ENCODE data around the gene LMNTD2. TPM values are rescaled to one million over a fixed set of nuclear protein-coding genes. Genes with fewer than 3 reads are reported as not detected.
A peak's percentile ranks its signal among the peaks of the same experiment; 100 is the strongest.

Gene LMNTD2
- total RNA-seq, 1 donor from 2014 or later, result 8.8 TPM

DNA sequence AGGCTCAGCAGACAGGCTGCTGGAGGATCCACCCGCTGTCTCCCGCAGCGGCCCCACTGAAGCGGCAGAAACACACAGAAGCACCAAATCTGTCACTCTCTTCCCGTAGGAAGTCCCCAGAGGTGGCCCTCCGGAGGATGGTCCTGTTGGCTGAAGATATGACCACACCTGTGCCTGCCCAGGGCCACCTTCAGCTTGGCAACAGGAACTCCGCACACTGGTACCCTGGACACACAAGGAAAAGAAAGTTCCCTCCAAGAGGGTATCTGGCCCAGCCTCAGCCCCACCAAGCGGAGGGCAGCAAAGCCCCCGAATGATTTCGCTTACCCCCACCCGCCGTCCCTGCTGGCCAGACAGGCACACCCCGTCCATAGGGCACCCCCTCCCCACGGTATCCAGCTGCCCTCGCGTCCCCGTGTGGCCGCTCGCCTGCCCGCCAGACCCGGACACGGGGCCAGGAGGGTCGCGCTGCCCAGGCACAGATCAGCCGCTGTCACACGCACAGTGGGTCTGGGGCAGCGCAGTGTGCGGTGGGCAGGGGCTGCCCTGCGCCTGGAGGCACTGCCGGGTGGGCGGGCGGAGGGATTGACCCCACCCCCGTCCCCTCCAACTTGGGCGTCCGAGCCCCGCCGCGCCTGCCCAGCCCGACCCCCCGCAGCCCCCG lies 7.2 kb upstream of the LMNTD2 start:
- no peak for DNase-seq (ENCODE audit: low spot score)

DNA sequence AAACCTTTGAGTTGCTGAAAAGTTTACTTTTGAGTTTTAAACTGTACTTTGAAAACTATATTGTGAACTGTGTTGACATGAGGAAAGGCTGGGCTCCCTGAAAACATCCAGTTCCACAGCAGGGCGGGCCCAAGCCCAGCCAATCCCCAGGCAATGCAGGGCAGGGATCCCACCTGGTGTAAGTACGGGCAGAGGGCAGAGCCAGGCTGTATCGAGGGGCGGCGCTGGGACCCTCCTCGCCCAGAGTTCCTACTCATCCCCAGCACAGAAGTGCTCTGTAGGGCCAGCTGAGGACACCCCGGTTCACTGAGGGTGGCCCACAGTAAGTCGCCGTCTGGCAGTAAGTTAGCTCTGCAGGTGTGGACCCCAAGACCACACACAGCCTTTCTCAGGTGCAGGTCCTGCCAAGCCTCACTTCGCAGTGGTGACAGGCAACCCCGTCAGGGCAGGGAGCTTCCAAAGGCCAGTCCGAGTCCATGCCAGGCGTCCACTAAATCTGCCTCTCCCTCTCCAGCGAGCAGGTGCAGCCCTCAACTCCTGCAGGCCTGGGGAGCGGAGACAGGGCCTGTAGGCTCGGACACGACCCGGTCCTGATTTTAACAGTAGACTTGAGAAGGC lies 6.6 kb upstream of the LMNTD2 start:
- DNase-seq (ENCODE audit: low spot score), result no peak

DNA sequence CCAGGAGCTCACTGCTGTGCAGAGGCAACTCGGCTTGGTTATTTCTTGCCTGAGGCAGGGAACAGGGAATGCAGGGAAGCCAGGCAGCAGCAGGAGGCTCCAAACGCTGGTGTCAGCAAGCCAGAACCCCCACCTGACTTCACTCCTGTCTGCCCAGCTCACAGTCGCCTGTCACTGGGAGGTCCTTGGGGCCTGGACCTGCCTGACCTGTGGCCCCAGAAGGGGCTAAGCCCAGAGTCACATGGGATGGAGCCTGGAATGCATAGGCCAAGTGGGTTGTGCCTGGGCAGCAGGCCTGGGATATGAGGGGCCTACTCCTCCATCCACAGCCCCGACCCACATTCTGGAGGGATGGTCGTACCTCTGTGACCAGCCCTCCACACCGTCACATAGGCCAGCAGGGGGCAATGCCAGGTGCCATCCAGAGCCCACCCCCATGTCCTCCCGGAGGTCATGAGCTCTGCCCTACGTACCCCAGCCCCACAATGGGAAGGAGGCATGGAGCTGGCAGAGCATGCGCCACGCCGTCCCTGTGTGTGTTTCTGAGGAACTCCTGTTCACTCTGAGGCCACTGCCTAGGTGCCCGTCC lies 5.5 kb upstream of the LMNTD2 start:
- DNase-seq (ENCODE audit: low spot score), result peak; percentile 43

DNA sequence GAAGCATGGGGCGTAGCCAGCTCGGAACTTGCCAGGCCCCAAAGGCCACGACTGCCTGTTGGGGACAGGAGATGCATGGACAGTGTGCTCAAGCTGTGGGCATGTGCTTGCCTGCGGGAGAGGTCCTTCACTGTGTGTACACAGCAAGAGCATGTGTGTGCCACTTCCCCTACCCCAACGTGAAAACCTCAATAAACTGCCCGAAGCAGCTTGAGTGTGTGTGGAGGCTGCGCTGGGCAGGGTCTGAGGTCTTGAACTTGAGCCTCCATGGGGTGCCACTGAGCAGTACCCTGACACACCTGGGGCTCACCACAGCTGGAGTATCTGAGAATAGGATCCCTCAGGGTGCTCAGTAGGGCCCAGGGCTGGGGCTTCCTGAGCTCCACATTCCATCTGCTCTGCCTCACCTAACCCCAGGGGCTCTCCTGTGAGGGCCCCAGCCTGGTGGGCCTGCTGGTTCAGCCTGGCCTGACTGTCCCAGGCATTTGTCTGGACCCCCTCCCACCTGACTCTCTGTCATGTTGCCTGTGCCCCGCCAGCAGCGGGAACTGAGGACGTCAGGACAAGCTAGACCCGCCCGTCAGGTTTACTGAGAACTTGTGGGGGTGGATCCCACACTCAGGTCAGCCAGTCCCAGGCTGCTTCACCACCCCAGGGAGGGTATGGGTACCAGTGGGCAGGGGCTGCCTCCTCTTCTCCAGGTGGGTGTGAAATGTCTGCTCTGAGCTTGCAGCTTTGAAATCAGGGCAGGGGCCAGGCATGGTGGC lies 3.5 kb upstream of the LMNTD2 start:
- peak; percentile 69 for DNase-seq (ENCODE audit: low spot score)

DNA sequence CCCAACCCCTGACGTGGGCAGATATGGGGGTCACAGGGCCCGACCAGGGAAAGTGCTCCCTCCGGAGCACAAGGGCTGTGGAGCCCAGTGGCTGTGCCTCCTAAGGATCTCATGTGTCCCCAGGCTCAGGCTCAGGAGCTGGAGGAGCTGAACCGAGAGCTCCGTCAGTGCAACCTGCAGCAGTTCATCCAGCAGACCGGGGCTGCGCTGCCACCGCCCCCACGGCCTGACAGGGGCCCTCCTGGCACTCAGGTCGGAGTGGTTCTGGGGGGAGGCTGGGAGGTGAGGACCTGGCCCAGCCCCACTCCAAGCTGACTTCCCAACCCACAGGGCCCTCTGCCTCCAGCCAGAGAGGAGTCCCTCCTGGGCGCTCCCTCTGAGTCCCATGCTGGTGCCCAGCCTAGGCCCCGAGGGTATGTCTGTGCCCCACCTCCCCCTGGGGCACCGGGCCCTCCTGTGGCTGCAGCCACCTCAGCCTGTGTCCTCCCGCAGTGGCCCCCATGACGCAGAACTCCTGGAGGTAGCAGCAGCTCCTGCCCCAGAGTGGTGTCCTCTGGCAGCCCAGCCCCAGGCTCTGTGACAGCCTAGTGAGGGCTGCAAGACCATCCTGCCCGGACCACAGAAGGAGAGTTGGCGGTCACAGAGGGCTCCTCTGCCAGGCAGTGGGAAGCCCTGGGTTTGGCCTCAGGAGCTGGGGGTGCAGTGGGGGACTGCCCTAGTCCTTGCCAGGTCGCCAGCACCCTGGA lies 2.7 kb upstream of the LMNTD2 start:
- DNase-seq (ENCODE audit: low spot score), result peak; percentile 47

DNA sequence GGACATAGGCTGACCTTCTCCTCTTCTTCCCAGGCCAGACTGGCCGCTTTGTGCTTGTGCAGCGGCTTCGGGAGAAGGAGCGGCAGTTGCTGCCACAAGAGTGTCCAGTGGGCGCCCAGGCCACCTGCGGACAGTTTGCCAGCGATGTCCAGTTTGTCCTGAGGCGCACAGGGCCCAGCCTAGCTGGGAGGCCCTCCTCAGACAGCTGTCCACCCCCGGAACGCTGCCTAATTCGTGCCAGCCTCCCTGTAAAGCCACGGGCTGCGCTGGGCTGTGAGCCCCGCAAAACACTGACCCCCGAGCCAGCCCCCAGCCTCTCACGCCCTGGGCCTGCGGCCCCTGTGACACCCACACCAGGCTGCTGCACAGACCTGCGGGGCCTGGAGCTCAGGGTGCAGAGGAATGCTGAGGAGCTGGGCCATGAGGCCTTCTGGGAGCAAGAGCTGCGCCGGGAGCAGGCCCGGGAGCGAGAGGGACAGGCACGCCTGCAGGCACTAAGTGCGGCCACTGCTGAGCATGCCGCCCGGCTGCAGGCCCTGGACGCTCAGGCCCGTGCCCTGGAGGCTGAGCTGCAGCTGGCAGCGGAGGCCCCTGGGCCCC lies 1.6 kb upstream of the LMNTD2 start:
- DNase-seq (ENCODE audit: low spot score), result no peak

DNA sequence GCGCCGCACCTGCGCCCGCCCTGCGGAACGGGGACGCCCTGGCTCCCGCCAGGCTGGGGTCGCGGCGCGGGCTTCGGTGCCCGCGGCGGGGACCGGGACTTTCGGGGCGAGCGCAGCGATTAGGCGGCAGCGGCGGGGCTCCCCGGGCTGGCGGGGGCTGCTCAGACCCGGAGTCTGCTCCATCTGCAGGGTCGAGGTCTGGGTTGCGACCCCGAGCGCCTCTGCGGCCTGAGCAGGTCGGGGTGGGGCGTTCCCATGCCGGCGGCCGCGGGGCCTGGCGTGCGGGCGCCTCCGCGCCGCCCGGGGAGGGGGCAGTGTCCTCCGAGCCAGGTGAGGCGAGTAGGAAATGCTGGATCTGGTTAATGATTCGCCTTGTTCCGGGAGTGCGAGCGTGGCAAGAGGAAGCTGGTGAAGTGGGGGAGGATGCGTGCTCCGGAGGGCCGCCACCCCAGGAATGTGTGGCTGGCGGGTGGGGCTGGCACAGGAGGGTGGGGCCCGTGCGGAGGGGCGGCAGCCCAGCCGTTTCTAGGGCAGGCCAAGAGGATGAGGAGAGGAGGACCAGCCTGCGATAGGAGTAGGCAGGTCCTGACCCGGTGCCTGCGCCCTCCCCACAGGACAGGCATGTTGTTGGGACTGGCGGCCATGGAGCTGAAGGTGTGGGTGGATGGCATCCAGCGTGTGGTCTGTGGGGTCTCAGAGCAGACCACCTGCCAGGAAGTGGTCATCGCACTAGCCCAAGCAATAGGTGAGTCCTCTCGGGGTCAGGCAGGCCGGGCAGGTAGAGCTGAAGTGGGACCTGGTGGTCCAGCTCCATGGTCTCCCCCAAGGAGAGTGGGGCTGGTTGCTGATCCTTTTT lies 838 bp upstream of the LMNTD2 start:
- DNase-seq (ENCODE audit: low spot score), result peak; percentile 87

DNA sequence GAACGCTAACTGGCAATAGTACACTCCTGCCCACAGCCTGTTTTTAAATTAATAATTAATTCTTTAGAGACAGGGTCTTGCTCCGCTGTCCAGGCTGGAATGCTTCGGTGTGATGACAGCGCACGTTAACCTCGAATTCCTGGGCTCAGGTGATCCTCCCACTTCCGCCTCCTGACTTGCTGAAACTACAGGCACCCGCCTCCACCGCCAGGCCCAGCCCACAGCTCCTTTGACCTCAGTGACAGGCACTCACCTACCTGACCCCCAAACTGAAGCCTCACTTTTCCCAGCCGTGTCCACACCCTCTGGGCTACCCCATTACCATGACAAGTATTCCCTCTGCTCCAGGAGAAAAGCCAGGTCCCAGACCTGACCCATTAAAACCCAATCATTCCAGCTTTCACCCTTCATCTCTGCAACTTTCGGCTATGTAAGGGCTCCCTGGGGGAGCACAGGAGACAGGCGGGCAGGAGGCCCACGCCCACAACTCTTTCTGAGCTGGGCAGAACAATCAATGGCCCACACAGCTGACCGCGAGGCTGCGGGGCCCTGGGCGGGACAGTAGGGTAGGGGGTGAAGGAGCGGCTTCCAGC lies 730 bp downstream of the LMNTD2 start:
- DNase-seq (ENCODE audit: low spot score), result peak; percentile 58

DNA sequence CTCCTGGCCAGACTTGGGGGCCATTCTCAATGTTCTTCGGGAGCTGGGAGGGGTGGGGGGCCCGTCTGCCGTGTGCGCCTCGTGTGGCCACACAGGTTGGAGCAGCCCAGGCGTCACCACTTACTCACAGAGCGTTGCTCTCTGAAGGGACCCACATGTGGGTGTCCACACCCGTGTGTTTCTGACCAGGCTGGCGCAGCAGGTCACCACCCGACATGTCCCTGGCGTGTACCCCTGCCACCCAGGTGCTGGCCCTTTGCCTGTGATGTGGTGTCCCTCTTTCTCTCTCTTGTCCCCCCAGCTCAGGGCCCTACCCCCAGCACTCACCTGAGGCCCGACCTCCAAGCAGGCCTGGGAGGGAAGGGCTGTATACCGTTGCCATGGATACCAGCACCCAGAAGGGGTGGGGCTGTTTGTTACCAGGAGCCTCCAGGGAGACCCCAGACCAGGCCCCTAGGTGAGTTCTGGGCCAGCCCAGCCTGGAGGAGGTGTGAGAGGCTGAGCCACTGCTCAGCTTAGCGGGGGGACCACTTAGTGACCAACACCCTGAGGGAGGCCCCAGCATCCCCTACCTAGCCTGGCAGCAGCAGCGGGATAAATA lies 1.4 kb downstream of the LMNTD2 start:
- DNase-seq (ENCODE audit: low spot score), result no peak

DNA sequence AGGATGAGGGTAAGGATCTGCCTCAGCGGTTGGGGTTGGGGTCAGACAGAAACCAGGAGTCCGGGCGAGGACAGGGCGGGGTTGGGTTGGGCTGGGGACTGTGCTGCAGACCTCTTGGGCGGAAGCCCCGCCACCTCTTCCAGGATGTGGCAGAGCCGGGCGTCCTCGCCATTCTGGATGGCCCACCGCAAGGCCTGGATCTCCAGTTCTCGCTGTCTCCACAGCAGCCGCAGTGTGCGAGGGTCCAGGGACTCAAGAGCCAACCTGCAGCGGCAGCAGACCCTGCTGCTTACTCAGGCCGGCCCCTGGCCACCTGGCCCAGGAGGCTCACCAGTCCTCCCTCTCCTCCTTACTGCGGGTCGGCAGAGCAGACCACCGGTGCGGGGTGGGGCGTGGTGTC lies 2.0 kb downstream of the LMNTD2 start:
- no peak for DNase-seq (ENCODE audit: low spot score)

DNA sequence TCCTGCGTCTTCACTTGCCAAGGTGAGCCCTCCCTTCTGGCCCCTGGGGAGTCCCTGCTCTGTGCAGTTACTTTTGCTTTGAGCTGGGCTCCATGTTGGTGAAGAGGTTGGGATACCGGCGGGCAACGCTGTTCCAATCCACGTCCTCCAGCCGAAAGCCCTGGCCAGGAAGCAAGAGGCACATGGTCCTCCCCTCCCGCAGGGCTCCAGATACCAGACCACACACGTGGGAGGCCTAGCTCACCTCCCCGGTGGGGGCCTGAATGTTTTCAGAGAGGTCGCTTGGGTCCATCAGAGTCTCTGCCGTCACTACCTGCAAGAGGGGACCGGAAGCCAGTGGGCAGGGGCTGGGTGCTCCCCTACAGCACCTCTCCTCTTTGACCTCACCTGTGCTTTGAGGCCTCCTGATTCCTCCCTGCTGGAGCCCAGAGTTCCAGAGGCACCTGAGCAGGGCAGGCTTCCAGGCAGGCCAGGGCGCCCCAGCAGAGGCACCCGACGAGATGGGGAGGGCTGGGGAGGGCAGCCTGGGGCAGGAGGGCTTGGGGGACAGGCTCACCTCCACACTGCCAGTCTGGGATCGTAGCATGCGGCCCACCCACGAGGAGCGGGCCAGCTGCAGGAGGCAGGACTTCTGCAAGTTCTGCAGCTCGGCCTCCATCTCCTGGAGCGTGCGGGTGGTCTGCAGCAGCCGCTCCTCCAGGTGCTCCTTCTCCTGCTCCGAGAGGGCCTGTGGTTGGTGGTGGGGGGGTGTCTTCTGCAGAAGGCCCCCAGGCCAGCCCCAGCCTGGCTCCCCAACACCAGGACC lies 3.0 kb downstream of the LMNTD2 start:
- DNase-seq (ENCODE audit: low spot score), result no peak

DNA sequence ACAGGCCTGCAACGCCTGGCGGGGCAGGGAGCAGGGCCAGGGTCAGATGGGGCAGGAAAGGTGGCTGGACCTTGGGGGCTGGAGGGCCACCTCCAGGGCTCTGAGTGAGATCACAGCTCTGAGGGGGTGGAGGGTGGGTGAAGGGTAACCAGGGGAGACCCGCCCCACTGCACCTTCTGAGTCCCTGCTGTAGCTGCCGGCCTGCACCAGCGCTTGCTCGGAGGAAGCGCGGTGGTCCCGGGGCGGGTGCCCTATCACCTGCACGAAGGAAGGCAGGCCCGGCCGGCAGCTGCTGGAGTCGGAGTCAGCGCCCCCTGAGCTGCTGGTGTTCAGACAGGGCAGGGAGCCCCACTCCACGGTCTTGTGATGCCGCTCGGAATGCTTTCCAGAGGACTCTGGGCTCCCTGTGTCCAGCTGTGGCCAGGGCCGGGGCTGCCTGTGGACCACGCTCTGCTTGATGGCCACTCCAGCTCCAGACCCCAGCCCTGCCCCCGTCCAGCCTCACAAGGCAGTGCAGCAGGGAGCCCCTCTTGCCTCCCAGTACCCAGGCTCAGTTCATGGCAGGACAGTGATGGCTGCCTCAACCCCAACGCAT lies 3.8 kb downstream of the LMNTD2 start:
- DNase-seq (ENCODE audit: low spot score), result no peak

DNA sequence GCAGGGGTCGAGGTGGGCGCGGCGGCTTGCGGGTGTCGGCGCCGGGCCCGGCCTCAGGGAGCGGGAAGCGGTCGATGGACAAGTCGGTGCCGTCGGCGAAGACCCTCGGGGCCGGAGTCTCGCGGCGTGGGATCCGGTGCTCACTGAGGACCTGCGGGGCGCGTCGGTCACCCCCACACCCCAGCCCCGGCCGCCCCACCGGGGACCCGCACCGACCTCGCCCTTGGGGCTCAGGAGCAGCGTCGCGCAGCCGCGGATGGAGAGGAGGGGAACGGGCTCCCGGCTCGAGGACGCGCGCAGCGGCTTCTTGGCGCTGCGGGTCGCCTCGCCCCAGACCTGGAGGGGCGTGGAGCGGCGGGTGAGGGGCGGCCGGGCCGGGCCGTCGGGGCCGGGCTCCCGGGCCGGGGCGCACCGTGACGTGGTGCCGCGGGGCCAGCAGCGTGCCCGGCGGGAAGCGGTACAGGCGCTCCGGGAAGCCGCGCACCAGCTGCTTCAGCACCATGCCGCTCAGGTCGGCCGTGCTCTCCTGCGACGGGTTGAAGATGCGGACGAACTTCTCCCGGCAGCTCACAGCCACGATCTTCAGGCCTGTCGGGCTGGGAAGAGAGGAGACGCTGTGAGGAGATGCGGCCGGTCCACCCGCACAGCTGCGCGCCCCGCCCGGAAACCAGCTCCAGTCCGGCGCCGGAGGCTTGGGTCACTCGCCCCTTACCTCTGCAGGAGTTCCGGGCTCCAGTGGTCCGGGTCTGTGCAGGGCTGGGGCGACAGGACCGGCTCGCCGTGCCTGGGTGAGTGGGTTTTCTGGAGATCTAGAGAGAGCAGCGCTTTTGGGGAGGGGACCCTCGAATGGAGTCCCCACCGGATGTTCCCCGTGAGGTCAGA lies 4.5 kb downstream of the LMNTD2 start:
- DNase-seq (ENCODE audit: low spot score), result no peak

DNA sequence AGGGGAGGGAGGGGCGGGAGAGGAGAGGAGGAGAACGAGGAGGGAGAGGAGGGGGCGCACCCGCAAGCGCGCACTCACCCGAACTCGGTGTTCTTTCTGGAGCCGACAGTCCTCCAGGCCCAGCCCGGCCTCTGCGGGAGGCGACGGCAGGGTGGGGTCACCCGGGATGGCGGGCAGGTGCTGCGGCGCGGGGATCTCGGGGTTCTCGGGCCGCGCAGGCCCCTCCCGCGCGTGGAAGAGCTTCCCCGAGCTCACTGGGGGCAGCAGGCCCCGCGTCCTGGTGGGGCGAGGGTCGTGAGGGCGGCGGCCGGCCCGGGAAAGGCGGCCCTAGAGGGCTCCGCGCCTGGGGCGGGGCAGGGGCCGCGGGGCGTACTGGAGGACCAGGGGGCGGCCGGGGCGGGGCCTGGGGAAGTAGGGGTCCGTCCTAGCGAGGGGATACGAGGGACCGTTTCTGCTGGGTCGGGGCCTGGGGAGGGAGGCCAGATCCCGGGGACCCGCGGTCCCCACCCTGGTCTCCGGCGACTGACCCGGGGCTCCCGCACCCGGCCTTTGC lies 5.2 kb downstream of the LMNTD2 start:
- no peak for DNase-seq (ENCODE audit: low spot score)

DNA sequence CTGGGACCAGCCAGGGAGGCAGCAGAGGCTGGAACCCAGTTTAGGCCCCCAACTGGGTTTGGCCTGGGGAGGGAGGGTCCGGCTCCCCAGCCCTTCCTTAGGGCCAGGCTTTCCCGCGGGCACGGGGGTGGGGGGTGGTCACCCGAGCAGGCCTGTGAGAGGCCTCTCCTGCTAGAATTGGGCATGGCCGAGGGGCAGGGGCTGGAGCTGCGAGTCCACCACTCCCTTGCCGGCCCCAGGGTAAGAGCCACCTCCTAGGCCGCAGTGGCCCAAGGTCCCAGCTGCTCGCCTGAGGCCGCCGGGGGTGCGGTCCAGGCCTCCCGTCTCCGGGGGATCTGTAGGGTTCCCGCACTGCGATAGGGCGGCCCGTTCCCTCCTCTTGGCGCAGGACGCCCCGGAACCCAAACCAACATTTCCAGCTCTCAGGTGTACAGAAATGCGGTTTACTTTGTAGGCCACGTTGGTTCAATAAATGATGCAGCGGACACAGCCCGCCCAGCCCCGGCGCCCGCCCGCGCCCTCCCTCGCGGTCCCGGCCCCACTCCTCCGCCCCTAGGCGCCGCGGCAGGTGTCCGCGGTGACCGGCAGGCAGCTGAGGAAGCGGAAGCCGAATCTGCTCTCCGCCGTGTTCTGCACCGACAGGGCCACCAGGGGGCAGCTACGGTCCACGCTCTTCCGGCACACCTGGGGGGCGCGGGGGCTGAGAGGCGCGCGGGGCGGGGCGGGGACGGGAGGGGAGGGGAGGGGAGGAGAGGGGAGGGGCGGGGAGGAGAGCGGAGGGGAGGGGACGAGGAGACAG lies 5.9 kb downstream of the LMNTD2 start:
- DNase-seq (ENCODE audit: low spot score), result no peak

DNA sequence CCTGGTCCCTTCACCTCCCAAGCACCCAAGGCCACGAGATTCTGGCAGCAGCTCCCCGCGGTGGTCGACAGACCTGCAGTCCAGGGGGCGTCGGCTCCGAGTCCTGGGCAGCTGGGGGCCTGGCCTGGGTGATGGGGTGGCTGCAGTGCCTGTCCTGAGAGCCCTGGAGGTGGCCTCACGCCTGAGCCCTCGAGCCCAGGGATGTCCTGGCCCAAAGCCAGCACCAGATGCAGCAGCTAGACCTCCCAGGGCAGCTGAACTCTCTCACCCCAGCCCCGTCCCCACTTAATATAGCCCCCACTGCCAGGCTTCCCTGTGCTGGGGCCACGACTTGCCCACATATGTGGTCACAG lies 6.6 kb downstream of the LMNTD2 start:
- DNase-seq (ENCODE audit: low spot score), result no peak

All from ureter (tissue), 1 donor.